Muscle layer of colon (tissue), 2 donors: Measurements from ENCODE around the gene BICC1.

Source experiments
- H3K27ac ChIP-seq: one replicate; pipeline ENCODE4 v1.7.0; 2013; ENCODE audit warnings: low read depth, mild to moderate bottlenecking, low read length, moderate library complexity
- H3K27me3 ChIP-seq, 2 donors: one replicate each; pipeline ENCODE4 v1.7.0; 2013; ENCODE audit warnings: low read length in 2 of 2, mild to moderate bottlenecking in 2 of 2; ENCODE audit not compliant: insufficient read depth in 2 of 2, control insufficient read depth in 1 of 2
- H3K36me3 ChIP-seq: one replicate; pipeline ENCODE4 v1.7.0; 2013; ENCODE audit warnings: mild to moderate bottlenecking, low read length; ENCODE audit not compliant: insufficient read depth
- H3K4me1 ChIP-seq: one replicate; pipeline ENCODE4 v1.7.0; 2013; ENCODE audit warnings: mild to moderate bottlenecking, low read length; ENCODE audit not compliant: insufficient read depth
- H3K4me3 ChIP-seq, 2 donors: one replicate each; pipeline ENCODE4 v1.7.0; 2013; ENCODE audit warnings: low read length in 2 of 2, low read depth in 1 of 2, mild to moderate bottlenecking in 1 of 2, moderate library complexity in 1 of 2
- H3K9ac ChIP-seq: one replicate; pipeline ENCODE4 v1.7.0; 2013; ENCODE audit warnings: low read length
- H3K9me3 ChIP-seq: one replicate; pipeline ENCODE4 v1.7.0; 2013; ENCODE audit warnings: mild to moderate bottlenecking, low read length
- donor health status: abdominal sarcoma.
- donor health status: Adenocarcinoma of cecum.

BICC1 gene

GRCh38 chr10:58721601-58722281 lies 209.1 kb downstream of the BICC1 start:
- Histone ChIP-seq H3K4me3 (no peak overlapping the region), H3K36me3 (no peaks in the 10 kb centered on the region), H3K27me3 (no peaks in the 10 kb centered on the region), H3K9me3 (no peaks in the 10 kb centered on the region), H3K4me1 (peaks cover 6% of the 10 kb centered on the region), H3K9ac (no peak overlapping the region), H3K27ac (no peak overlapping the region)

DNA sequence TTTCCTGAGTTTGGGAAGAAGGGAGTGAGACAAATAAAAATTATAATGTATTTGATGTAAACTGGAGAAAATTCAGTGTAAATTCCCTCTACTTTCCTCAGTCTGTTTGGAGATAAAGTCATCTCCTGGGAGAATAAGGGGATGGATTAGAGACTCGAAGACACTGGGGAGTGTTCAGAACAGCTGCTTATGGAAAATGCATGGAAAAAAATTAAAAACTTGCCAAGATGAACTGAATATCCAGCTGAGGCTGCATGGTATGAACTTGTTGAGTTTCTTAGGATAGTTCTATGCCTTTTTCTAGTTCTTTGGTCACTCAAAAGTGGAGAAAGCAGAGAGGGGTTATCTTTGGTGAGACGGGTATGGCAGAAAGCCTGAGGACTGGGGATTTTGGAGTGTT lies 210.5 kb downstream of the BICC1 start:
- no peaks in the 10 kb centered on the region for H3K27me3 ChIP-seq
- no peak overlapping the region for H3K4me3 ChIP-seq
- no peaks in the 10 kb centered on the region for H3K36me3 ChIP-seq
- H3K9ac ChIP-seq = no peak overlapping the region
- no peak overlapping the region for H3K27ac ChIP-seq
- H3K4me1 ChIP-seq = peaks cover 6% of the 10 kb centered on the region
- H3K9me3 ChIP-seq = no peaks in the 10 kb centered on the region

GRCh38 chr10:58723966-58724365 lies 211.3 kb downstream of the BICC1 start:
- Histone ChIP-seq H3K4me3 (no peak overlapping the region), H3K27ac (no peak overlapping the region)

DNA sequence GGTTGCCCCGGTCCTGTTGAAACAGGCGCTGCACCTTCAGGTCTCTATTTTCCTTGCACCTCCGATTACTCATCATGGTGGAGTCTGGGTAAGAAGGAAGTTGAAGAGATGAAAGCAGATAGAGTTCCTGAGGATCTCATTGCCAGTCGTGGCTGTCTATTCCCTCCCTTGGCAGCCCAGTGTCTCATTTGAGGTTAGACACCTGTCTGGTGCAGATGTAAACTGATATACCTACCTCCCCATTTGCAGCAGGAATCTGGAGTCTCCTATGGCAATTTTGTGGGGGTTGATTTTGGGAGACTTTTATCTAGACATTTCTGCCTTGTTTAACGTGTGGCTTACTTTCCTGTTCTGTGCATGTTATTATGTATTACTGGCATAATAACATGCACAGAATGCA lies 212.1 kb downstream of the BICC1 start:
- no peaks in the 10 kb centered on the region for H3K9me3 ChIP-seq
- no peak overlapping the region for H3K4me3 ChIP-seq
- H3K9ac ChIP-seq = no peak overlapping the region
- no peaks in the 10 kb centered on the region for H3K27me3 ChIP-seq
- no peak overlapping the region for H3K27ac ChIP-seq
- no peaks in the 10 kb centered on the region for H3K36me3 ChIP-seq
- H3K4me1 ChIP-seq = peaks cover 6% of the 10 kb centered on the region

More at GRCh38 chr10:58723966-58724365, 211.3 kb downstream of the BICC1 start:
- no peaks in the 10 kb centered on the region for H3K27me3 ChIP-seq
- no peaks in the 10 kb centered on the region for H3K36me3 ChIP-seq
- H3K4me1 ChIP-seq = peaks cover 6% of the 10 kb centered on the region
- no peaks in the 10 kb centered on the region for H3K9me3 ChIP-seq
- H3K9ac ChIP-seq = no peak overlapping the region

- Histone ChIP-seq H3K4me1 (peaks cover 6% of the 10 kb centered on the region), H3K36me3 (no peaks in the 10 kb centered on the region), H3K27ac (no peak overlapping the region), H3K9me3 (no peaks in the 10 kb centered on the region), H3K27me3 (no peaks in the 10 kb centered on the region), H3K9ac (no peak overlapping the region), H3K4me3 (no peak overlapping the region)
These were observed 213.2 kb downstream of the BICC1 start for GRCh38 chr10:58725901-58726300.

DNA sequence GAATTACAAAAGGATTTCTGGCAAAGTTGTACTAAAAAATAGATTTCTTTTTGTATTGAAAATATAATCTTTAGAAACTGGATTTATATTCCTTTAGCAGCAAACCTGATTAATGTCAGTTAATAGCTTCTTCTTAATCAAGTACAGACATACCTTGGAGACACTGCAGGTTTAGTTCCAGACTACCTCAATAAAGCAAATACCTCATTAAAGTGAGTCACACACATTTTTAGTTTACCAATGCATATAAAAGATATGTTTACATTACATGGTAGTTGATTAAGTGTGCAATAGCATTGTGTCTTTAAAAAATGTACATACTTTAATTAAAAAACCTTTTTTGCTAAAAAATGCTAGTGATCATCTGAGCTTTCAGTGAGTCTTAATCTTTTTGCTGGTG lies 215.0 kb downstream of the BICC1 start:
- Histone ChIP-seq H3K9ac (no peak overlapping the region), H3K27me3 (no peaks in the 10 kb centered on the region), H3K4me1 (peaks cover 6% of the 10 kb centered on the region), H3K4me3 (no peak overlapping the region), H3K27ac (no peak overlapping the region), H3K9me3 (no peaks in the 10 kb centered on the region), H3K36me3 (no peaks in the 10 kb centered on the region)

DNA sequence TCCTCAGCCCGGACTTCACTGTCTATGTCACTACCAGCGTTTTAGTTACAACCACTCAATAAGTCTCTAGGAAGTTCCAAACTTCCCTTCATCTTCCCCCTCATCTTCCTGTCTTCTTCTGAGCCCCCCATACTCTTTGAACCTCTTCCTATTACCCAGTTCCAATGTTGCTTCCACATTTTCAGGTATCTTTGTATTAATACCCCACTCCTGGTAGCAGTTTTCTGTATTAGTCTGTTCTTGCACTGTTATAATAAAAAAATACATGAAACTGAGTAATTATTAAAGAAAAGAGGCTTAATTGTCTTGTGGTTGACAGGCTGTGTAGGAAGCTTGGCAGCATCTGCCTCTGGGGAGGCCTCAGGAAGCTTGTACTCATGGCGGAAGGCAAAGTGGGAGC lies 218.6 kb downstream of the BICC1 start:
- no peak overlapping the region for H3K27ac ChIP-seq
- no peaks in the 10 kb centered on the region for H3K36me3 ChIP-seq
- H3K27me3 ChIP-seq = no peaks in the 10 kb centered on the region
- H3K9ac ChIP-seq = no peak overlapping the region
- H3K4me3 ChIP-seq = no peak overlapping the region
- no peaks in the 10 kb centered on the region for H3K9me3 ChIP-seq
- no peaks in the 10 kb centered on the region for H3K4me1 ChIP-seq

DNA sequence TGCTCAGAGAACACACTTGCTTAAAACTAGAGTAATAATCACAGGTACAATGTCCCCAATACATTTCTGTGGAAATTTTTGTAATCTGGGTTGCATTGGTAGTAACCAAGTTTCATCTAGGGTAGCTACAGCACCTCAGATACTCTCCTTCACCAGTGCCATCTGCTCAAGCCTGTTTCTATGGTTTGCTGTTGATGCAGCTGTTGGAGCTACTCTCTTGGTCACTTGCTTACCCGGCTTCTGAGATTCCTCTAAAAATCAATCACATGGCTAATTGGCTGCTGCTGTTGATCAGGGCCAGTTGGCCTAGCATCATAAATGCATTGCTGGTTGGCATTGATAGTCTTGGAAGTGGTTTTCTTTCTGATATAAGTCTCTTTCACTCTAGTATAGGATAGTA lies 220.8 kb downstream of the BICC1 start:
- H3K4me3 ChIP-seq = no peak overlapping the region
- no peak overlapping the region for H3K9ac ChIP-seq
- no peak overlapping the region for H3K27ac ChIP-seq
- no peaks in the 10 kb centered on the region for H3K9me3 ChIP-seq
- no peaks in the 10 kb centered on the region for H3K4me1 ChIP-seq
- no peaks in the 10 kb centered on the region for H3K36me3 ChIP-seq
- no peaks in the 10 kb centered on the region for H3K27me3 ChIP-seq

GRCh38 chr10:58734116-58734515 lies 221.4 kb downstream of the BICC1 start:
- no peaks in the 10 kb centered on the region for H3K4me1 ChIP-seq
- no peak overlapping the region for H3K27ac ChIP-seq

DNA sequence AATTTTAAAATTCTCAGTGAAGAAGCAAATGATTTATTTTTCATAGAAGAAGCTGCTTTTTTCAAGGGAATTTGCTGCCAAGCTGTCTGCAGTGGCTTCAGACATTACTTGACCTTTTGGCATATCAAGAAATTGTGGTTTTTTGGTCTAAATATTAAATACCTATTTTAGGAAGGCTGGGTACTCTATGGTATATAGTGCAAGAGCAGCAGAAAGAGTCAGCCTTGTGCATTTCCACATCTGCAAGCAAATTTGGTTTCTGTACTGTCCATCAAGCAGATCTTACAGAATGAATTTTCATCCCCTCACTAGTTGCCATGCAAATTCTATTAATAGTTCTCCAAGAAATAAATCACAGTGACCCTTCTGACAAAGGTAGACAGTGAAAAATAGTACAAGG lies 222.0 kb downstream of the BICC1 start:
- no peak overlapping the region for H3K27ac ChIP-seq
- H3K9ac ChIP-seq = no peak overlapping the region
- no peaks in the 10 kb centered on the region for H3K4me1 ChIP-seq
- no peak overlapping the region for H3K4me3 ChIP-seq
- H3K36me3 ChIP-seq = no peaks in the 10 kb centered on the region
- H3K9me3 ChIP-seq = no peaks in the 10 kb centered on the region
- no peaks in the 10 kb centered on the region for H3K27me3 ChIP-seq

More at GRCh38 chr10:58734116-58734515, 221.4 kb downstream of the BICC1 start:
- Histone ChIP-seq H3K27me3 (no peaks in the 10 kb centered on the region), H3K4me3 (no peak overlapping the region), H3K9ac (no peak overlapping the region), H3K36me3 (no peaks in the 10 kb centered on the region), H3K9me3 (no peaks in the 10 kb centered on the region)

GRCh38 chr10:58735087-58735486 lies 222.4 kb downstream of the BICC1 start:
- H3K4me3 ChIP-seq = no peak overlapping the region
- no peaks in the 10 kb centered on the region for H3K36me3 ChIP-seq
- H3K9me3 ChIP-seq = no peaks in the 10 kb centered on the region
- H3K27me3 ChIP-seq = no peaks in the 10 kb centered on the region
- H3K4me1 ChIP-seq = no peaks in the 10 kb centered on the region
- no peak overlapping the region for H3K9ac ChIP-seq
- no peak overlapping the region for H3K27ac ChIP-seq

DNA sequence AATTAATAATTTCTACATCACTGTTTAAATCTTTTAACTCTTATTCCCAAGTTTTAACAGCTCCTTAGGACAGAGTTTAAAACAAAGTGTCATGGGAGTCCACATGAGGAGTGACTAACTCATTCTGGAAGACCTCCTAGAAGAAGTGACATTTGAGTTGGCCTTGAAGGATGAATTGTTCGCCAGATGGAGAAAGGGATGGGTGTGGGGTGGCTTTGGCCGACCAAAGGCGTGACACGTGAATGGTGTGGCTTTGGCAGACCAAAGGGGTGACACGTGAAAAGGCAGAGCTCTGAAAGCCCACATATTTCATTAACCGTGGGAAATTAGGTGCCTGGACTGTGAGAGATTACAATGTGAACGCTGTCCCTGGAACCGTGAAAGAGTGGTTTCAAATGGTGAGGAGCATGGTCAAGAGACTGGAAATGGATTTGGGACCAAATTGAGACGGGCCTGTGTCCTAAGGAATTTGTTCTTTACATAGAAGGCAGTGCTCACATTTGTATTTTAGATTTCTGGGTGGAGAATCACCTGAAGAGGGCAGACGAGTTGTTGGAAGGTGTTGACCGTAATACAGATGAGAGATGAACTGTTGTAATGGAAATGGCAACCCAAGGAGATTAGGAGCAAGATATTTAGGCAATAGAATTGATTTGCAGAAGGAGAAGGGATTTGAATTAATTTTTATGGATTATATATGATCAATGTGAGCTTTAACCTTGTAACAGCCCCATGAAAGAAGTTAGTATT lies 228.1 kb downstream of the BICC1 start:
- Histone ChIP-seq H3K27me3 (no peaks in the 10 kb centered on the region), H3K9ac (no peak overlapping the region), H3K27ac (no peak overlapping the region), H3K4me3 (no peak overlapping the region), H3K9me3 (no peaks in the 10 kb centered on the region), H3K36me3 (no peaks in the 10 kb centered on the region), H3K4me1 (no peaks in the 10 kb centered on the region)
